ENCODE results near the gene NAPSA.
"Not testable (repeated sequence)": the region's sequence is repeated elsewhere in the genome, so short reads cannot be mapped to it uniquely, and the experiment has no call there.

NAPSA gene

DNA sequence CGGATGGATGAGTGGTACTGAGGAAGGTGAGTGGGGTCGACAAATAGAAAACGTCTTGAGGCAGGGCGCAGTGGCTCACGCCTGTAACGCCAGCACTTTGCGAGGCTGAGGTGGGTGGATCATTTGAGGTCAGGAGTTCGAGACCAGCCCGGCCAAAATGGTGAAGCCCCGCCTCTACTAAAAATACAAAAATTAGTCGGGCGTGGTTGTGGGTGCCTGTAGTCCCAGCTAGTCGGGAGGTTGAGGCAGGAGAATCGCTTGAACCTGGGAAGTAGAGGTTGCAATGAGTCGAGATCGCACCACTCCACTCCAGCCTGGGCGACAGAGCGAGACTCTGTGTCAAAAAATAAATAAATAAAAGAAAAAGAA, 35.5 kb downstream of the NAPSA start:
- not testable (repeated sequence) for DNase-seq

DNA sequence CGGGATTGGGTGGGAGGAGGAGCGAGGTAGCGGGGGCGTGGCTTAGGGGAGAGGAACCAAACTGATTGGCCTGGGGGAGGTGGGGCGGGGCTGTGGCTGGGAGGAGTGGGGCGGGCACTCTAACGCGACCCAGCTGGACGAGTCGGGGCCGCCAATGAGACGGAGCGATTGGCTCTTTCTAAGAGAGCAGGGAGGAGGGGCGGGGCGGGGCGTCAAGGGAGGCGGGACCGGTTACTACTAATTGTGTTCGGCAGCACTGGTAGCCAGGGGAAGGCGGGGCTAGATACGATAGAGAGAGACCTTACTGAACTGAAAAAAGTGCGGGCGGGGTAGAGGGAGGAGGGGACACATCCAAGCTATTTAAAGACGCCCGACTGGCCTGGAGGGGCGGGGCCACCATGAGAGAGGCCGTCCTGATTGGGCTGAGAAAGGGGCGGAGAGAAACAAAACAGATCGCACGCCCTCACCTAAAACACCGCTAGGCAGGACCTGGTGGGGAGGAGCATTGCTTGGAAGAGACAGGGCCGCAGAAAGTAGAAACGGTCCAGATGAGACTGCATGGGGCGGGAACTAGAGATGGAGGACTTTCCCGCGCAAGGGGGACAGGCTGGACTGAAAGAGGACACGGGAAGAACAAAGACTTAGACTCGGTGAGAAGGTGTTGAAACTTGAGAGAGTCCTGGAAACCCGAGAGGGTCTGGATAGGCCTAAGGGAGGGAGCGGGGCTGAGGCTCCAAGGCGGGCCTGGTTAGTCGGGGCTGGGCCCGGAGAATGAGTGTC, 36.1 kb downstream of the NAPSA start, which contains the start of gene KCNC3:
Gene KCNC3, minus strand, starts transcription at position 232 of the 780 bp plus-strand sequence. CDS start 295 bp downstream, outside the sequence.
- DNase-seq = peak; percentile 7

DNA sequence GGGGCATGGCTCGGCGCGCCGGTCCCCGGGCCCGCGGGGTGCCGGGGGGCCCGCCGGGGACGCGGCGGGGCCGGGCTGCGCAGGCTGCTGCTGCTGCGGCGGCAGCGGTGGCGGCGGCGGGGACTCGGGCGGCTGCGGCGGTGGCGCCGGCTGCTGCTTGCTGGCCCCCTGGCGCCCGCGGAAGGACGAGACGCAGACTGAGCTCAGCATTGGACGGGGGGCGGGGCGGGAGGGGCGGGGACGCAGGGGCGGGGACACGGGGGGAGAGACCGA, 36.6 kb downstream of the NAPSA start:
- DNase-seq = no peak

- DNase-seq = no peak
These were observed 37.1 kb downstream of the NAPSA start for GRCh38 chr19:50328224-50328872.

GRCh38 chr19:50327461-50328223, 37.8 kb downstream of the NAPSA start:
- DNase-seq = no peak

DNA sequence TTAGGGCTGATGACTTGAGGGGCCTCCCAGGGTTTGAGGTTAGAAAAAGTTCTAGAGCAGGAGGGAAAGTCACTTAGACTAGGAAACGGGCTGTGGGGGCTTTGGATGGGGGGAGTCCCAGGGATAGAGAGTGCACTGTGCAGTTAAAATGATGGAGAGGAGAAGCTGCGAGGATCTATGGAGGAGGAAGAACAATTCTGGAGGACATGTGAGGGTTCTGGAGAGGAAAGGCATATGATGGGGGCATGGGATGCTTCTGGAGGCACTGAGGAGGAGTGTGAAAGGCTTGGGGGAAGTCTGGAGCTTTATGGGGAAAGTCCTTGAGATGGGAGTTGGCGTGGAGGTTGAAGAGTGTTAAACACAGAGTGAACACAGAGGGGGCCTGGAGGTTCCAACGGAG, 38.4 kb downstream of the NAPSA start:
- DNase-seq = no peak

DNA sequence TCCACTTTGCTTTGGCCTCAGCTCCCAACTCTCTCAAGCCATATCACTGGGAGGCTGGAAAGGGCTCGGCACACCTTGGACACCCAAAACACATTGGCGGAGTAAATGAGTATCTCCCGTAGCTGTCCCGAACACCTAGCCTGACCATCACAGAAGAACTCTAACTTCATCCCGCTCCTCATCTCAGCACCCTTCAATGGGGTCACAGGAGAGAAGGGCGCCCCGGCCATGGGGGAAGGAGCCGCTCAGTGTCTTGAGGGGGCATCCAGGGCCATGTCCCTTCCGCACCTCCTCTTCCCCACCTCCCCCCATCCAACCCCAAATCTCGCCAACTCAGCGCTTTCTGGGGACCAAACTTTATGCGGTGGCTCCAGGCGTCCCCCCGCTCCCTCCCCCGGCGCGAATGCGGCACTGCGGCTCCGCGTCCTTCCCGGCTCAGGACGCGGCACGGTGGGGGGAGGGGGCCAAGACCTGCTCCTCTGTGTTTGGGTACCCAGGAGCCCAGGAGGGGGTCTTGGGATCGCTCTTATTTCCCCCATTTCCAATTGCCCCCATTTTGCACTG, 39.3 kb downstream of the NAPSA start:
- DNase-seq = no peak

DNA sequence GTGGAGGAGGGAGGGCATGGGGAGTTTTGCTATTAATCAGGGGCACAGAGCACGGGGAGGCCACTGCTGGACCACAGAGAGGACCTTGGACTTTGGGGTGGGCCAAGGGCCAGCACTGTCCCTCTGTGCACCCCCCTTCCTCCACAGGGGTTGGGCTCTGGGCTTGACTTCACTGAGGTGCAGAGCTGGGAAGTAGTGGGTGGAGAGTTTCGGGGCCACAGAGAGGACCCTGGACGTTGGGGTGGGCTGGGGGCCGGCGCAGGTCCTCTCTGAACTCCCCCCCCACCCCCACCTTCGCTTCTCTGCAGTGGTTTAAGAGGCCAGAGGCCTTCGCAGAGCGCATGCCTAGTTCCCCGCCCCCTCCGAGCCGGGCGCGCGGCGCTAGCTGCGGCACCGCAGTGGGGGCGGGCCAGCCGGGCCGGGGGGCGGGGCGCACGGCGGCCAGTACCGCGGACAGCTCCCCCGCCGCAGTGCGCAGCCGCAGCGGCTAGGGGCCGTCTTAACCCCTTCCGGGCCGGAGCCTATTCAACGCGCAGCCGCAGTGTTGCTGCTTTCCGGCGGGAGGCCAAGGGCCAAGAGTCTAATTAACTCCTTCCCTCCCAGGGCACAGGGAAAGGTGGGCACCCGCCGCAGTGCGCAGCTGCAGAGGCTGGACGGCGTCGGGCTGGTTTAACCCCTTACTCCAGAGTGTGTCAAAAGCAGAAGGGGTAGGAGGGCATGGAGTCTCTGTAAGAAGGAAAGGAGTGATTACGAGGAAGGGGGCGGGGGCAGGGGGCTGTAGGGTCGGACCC, 39.9 kb downstream of the NAPSA start:
- DNase-seq = peak; percentile 6

GRCh38 chr19:50324331-50324730, 41.1 kb downstream of the NAPSA start:
- DNase-seq = no peak

DNA sequence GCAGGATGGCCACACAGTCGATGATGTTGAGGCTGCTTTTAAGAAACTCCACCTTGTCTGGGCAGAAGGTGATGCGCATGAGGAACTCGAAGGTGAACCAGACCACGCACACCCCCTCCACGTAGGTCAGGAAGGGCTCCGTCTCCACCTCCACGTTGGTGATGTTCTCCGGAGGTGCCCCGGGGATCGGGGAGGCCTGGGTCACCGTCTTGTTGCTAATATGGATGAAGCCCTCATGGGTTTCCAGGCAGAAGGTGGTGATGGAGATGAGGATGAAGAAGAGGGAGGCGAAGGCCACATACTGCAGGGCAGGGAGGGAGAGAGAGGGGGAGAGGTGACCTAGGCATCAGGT, 41.7 kb downstream of the NAPSA start:
- DNase-seq = no peak

DNA sequence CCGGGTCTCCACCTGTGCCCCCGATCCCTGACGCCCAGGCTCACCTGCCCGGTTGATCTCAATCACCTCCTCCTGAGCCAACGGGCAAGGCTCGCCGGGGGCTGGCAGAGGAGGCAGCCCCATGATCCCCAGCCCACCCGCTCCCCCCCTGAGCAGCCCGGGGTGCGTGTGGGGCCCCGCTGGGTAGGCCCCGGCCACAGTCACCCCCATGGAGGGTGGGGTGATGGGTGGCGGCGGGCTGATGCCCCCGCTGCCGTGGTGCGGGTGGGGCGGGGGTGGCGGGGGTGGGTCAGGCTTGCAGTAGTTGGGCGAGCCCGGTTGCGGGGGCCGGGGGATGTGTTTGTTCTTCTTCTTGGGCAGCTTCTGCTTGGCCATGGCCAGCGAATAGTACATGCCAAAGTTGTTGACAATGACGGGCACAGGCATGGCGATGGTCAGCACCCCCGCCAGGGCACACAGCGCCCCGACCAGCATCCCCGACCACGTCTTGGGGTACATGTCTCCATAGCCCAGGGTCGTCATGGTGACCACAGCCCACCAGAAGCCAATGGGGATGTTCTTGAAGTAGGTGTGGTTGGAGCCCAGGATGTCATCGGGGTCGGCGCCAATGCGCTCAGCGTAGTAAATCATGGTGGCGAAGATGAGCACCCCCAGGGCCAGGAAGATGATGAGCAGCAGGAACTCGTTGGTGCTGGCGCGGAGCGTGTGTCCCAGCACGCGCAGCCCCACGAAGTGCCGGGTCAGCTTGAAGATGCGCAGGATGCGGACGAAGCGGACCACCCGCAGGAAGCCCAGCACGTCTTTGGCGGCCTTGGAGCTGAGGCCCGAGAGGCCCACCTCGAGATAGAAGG, 42.3 kb downstream of the NAPSA start:
- DNase-seq = no peak

DNA sequence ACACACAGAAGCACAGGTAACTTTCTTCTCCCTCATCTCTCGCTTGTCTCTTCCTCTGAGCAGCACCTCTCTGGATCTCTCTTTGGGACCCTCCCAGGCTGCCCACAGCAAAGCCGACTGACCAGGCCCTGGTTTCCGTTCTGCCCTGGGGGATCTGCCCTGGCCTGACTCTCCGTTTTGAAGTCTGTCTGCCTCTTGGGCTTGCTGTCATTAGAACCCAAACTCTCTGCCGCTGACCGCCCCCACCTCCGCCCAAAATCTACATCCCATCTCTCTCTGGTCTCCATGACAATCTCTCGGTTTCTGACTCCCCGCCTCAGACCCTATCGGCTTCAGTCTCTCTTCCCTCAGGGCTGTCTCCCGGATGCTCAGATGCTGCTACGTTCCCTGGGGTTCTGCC, 43.2 kb downstream of the NAPSA start:
- no peak for DNase-seq

- no peak for DNase-seq
These were observed 43.6 kb downstream of the NAPSA start for GRCh38 chr19:50321831-50322230.

- no peak for DNase-seq
These were observed 44.8 kb downstream of the NAPSA start for GRCh38 chr19:50320596-50320995.

GRCh38 chr19:50320051-50320450, 45.4 kb downstream of the NAPSA start:
- DNase-seq = no peak

- DNase-seq = no peak
These were observed 46.3 kb downstream of the NAPSA start for GRCh38 chr19:50319156-50319555.

DNA sequence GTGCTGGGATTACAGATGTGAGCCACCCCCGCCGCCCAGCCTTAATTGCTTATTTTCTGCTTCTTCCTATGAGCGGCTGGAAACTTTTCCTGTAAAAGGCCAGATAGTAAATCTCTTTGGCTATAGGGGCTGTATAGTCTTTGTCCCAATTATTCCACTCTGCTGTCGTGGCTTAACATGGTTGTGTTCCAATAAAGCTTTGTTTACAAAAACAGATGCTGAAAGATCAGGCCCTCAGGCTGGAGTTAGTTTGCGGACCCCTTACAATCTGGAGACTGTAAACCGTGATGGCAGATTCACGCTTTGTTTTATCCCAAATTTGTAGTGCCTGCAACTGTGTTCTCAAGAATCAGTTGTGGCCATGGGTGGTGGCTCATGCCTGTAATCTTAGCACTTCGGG, 47.0 kb downstream of the NAPSA start:
- DNase-seq = no peak

DNA sequence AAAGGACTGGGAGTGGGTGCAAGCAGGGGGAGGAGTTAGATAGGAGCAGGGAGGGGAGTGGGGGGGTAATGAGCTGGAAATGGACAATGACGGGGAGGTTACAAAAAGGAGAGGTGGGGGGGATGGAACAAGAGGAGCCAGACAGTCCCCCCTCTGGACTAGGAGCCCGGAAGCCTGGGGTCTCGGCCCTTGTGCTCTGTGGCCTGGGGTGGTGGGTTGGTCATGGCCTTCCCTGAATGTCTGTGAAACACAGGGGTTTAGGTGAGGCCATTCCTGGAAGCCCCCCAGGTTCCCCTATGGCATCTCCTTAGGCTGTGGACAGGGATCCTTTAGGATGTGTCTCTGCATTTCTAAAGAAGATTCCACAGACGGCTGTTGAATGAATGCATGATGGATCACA, 48.3 kb downstream of the NAPSA start:
- no peak for DNase-seq

- DNase-seq = no peak
These were observed 49.5 kb downstream of the NAPSA start for GRCh38 chr19:50315773-50316448.

- no peak for DNase-seq
These were observed 50.4 kb downstream of the NAPSA start for GRCh38 chr19:50314724-50315708.

All from GF-D8 (cell line).